NCI-H1417 treated with DMSO at 0.1 percent for 48 hours (cell line): ENCODE measurements around the gene NIPSNAP3A.

Experiments
- DNase-seq: peaks from one replicate; lab custom pipeline; 2025; lab: John Stamatoyannopoulos, UW

The NIPSNAP3A gene

GRCh38 chr9:104808035-104808614 lies 60.6 kb downstream of the NIPSNAP3A start:
- no peak for DNase-seq
